ENCODE results near the gene AKNAD1.
A peak's percentile ranks its signal among the peaks of the same experiment; 100 is the strongest.

Gene AKNAD1

GRCh38 chr1:108856994-108857393, at the start of gene AKNAD1:
Gene AKNAD1, minus strand, starts transcription at chr1:108857094. Its CDS starts 4,430 bp downstream, at chr1:108852664.
- Histone ChIP-seq H3K27ac (no peak within 1 kb of the TSS), H3K36me3 (ENCODE audit: control insufficient read depth, insufficient read depth, low read length) (no peaks in the 10 kb centered on the region), H3K79me2 (no peaks in the 10 kb centered on the region), H3K4me3 (ENCODE audit: low read depth, low read length) (no peak within 1 kb of the TSS), H3K9ac (no peak within 1 kb of the TSS), H3K27me3 (ENCODE audit: control insufficient read depth, insufficient read depth, low read length) (no peaks in the 10 kb centered on the region), H2AFZ (no peak within 1 kb of the TSS), H3K4me2 (ENCODE audit: low read length) (no peak within 1 kb of the TSS), H3K9me3 (ENCODE audit: control insufficient read depth, low read length) (no peaks in the 10 kb centered on the region), H3K4me1 (peaks cover 3% of the 10 kb centered on the region)
- no peak for TF ChIP-seq CTCF (IDR thresholded peaks at IDR 0.05)

GRCh38 chr1:108901106-108901505, 44.2 kb upstream of the AKNAD1 start:
- Histone ChIP-seq H3K79me2 (no peaks in the 10 kb centered on the region), H3K27ac (no peak overlapping the region), H3K9ac (no peak overlapping the region), H3K4me3 (ENCODE audit: low read depth, low read length) (no peak overlapping the region), H3K27me3 (ENCODE audit: control insufficient read depth, insufficient read depth, low read length) (no peaks in the 10 kb centered on the region), H3K36me3 (ENCODE audit: control insufficient read depth, insufficient read depth, low read length) (no peaks in the 10 kb centered on the region), H2AFZ (no peak overlapping the region), H3K9me3 (ENCODE audit: control insufficient read depth, low read length) (no peaks in the 10 kb centered on the region), H3K4me1 (no peaks in the 10 kb centered on the region), H3K4me2 (ENCODE audit: low read length) (no peak overlapping the region)
- TF ChIP-seq CTCF (IDR thresholded peaks at IDR 0.05), result no peak

- Histone ChIP-seq H3K9me3 (ENCODE audit: control insufficient read depth, low read length) (no peaks in the 10 kb centered on the region), H3K79me2 (no peaks in the 10 kb centered on the region), H3K4me2 (ENCODE audit: low read length) (no peak overlapping the region), H3K36me3 (ENCODE audit: control insufficient read depth, insufficient read depth, low read length) (no peaks in the 10 kb centered on the region), H3K4me1 (no peaks in the 10 kb centered on the region), H3K27ac (no peak overlapping the region), H3K9ac (no peak overlapping the region), H3K4me3 (ENCODE audit: low read depth, low read length) (no peak overlapping the region), H3K27me3 (ENCODE audit: control insufficient read depth, insufficient read depth, low read length) (no peaks in the 10 kb centered on the region), H2AFZ (no peak overlapping the region)
- TF ChIP-seq CTCF (IDR thresholded peaks at IDR 0.05), result peak; percentile 58
Measured at GRCh38 chr1:108897865-108898720, 41.2 kb upstream of the AKNAD1 start.

- H3K27me3 ChIP-seq (ENCODE audit: control insufficient read depth, insufficient read depth, low read length), result no peaks in the 10 kb centered on the region
- H3K79me2 ChIP-seq, result no peaks in the 10 kb centered on the region
- no peaks in the 10 kb centered on the region for H3K4me1 ChIP-seq
- H3K4me2 ChIP-seq (ENCODE audit: low read length), result no peak overlapping the region
- TF ChIP-seq CTCF (IDR thresholded peaks at IDR 0.05), result no peak
- H3K36me3 ChIP-seq (ENCODE audit: control insufficient read depth, insufficient read depth, low read length), result no peaks in the 10 kb centered on the region
- no peak overlapping the region for H3K4me3 ChIP-seq (ENCODE audit: low read depth, low read length)
- H2AFZ ChIP-seq, result no peak overlapping the region
- H3K27ac ChIP-seq, result no peak overlapping the region
- no peaks in the 10 kb centered on the region for H3K9me3 ChIP-seq (ENCODE audit: control insufficient read depth, low read length)
- no peak overlapping the region for H3K9ac ChIP-seq
Measured at GRCh38 chr1:108896146-108897145, 39.6 kb upstream of the AKNAD1 start.
